Rectal smooth muscle tissue (tissue), 1 donor: Measurements from ENCODE around the gene HSF2BP.

Experiments used
- H3K27ac ChIP-seq: one replicate; pipeline ENCODE4 v1.7.0; 2013; ENCODE audit warnings: low read depth, low read length, inconsistent platforms
- H3K27me3 ChIP-seq: one replicate; pipeline ENCODE4 v1.7.0; 2013; ENCODE audit warnings: low read length; ENCODE audit not compliant: control insufficient read depth, insufficient read depth
- H3K36me3 ChIP-seq: one replicate; pipeline ENCODE4 v1.7.0; 2013; ENCODE audit warnings: low read length; ENCODE audit not compliant: control insufficient read depth, insufficient read depth
- H3K4me1 ChIP-seq: one replicate; pipeline ENCODE4 v1.7.0; 2013; ENCODE audit warnings: low read length; ENCODE audit not compliant: control insufficient read depth, insufficient read depth
- H3K4me3 ChIP-seq: one replicate; pipeline ENCODE4 v1.7.0; 2013; ENCODE audit warnings: low read length
- H3K9ac ChIP-seq: one replicate; pipeline ENCODE4 v1.7.0; 2013; ENCODE audit warnings: low read length

HSF2BP gene

GRCh38 chr21:43643193-43643592 lies 16.1 kb downstream of the HSF2BP start:
- Histone ChIP-seq H3K36me3 (no peaks in the 10 kb centered on the region), H3K4me3 (no peak overlapping the region), H3K4me1 (no peaks in the 10 kb centered on the region), H3K9ac (no peak overlapping the region), H3K27ac (no peak overlapping the region), H3K27me3 (no peaks in the 10 kb centered on the region)

GRCh38 chr21:43640400-43640799 lies 18.9 kb downstream of the HSF2BP start:
- no peak overlapping the region for H3K4me3 ChIP-seq
- no peaks in the 10 kb centered on the region for H3K36me3 ChIP-seq
- H3K27ac ChIP-seq: no peak overlapping the region
- no peak overlapping the region for H3K9ac ChIP-seq
- H3K27me3 ChIP-seq: no peaks in the 10 kb centered on the region
- no peaks in the 10 kb centered on the region for H3K4me1 ChIP-seq

GRCh38 chr21:43639470-43640353 lies 19.6 kb downstream of the HSF2BP start:
- Histone ChIP-seq H3K9ac (no peak overlapping the region), H3K4me1 (no peaks in the 10 kb centered on the region), H3K27me3 (no peaks in the 10 kb centered on the region), H3K36me3 (no peaks in the 10 kb centered on the region), H3K4me3 (no peak overlapping the region), H3K27ac (no peak overlapping the region)

- Histone ChIP-seq H3K27ac (no peak overlapping the region), H3K36me3 (no peaks in the 10 kb centered on the region), H3K9ac (no peak overlapping the region)
Measured at GRCh38 chr21:43637530-43638158, 21.6 kb downstream of the HSF2BP start.

GRCh38 chr21:43635436-43635835 lies 23.9 kb downstream of the HSF2BP start:
- H3K9ac ChIP-seq: no peak overlapping the region
- H3K27me3 ChIP-seq: no peaks in the 10 kb centered on the region
- H3K4me3 ChIP-seq: no peak overlapping the region
- no peaks in the 10 kb centered on the region for H3K36me3 ChIP-seq
- no peak overlapping the region for H3K27ac ChIP-seq
- H3K4me1 ChIP-seq: no peaks in the 10 kb centered on the region

More at GRCh38 chr21:43637530-43638158, 21.6 kb downstream of the HSF2BP start:
- no peaks in the 10 kb centered on the region for H3K4me1 ChIP-seq
- H3K4me3 ChIP-seq: no peak overlapping the region
- no peaks in the 10 kb centered on the region for H3K27me3 ChIP-seq

- H3K4me3 ChIP-seq: no peak overlapping the region
- no peaks in the 10 kb centered on the region for H3K36me3 ChIP-seq
Measured at GRCh38 chr21:43634618-43635017, 24.7 kb downstream of the HSF2BP start.

GRCh38 chr21:43632373-43632905 lies 26.8 kb downstream of the HSF2BP start:
- no peak overlapping the region for H3K27ac ChIP-seq
- no peaks in the 10 kb centered on the region for H3K27me3 ChIP-seq
- no peak overlapping the region for H3K9ac ChIP-seq
- no peaks in the 10 kb centered on the region for H3K36me3 ChIP-seq
- no peak overlapping the region for H3K4me3 ChIP-seq
- no peaks in the 10 kb centered on the region for H3K4me1 ChIP-seq

More at GRCh38 chr21:43634618-43635017, 24.7 kb downstream of the HSF2BP start:
- no peak overlapping the region for H3K9ac ChIP-seq
- no peak overlapping the region for H3K27ac ChIP-seq
- no peaks in the 10 kb centered on the region for H3K4me1 ChIP-seq
- no peaks in the 10 kb centered on the region for H3K27me3 ChIP-seq

- no peaks in the 10 kb centered on the region for H3K4me1 ChIP-seq
- H3K27ac ChIP-seq: no peak overlapping the region
- H3K9ac ChIP-seq: no peak overlapping the region
- no peaks in the 10 kb centered on the region for H3K27me3 ChIP-seq
- no peak overlapping the region for H3K4me3 ChIP-seq
- no peaks in the 10 kb centered on the region for H3K36me3 ChIP-seq
Measured at GRCh38 chr21:43631411-43632107, 27.7 kb downstream of the HSF2BP start.

- no peaks in the 10 kb centered on the region for H3K36me3 ChIP-seq
- no peak overlapping the region for H3K4me3 ChIP-seq
- no peak overlapping the region for H3K9ac ChIP-seq
- H3K4me1 ChIP-seq: no peaks in the 10 kb centered on the region
- H3K27ac ChIP-seq: no peak overlapping the region
- H3K27me3 ChIP-seq: no peaks in the 10 kb centered on the region
Measured at GRCh38 chr21:43627527-43627926, 31.8 kb downstream of the HSF2BP start.

GRCh38 chr21:43626390-43626789 lies 32.9 kb downstream of the HSF2BP start:
- H3K27ac ChIP-seq: no peak overlapping the region
- no peak overlapping the region for H3K9ac ChIP-seq
- no peaks in the 10 kb centered on the region for H3K36me3 ChIP-seq
- no peaks in the 10 kb centered on the region for H3K27me3 ChIP-seq
- H3K4me1 ChIP-seq: no peaks in the 10 kb centered on the region
- no peak overlapping the region for H3K4me3 ChIP-seq

GRCh38 chr21:43624339-43624738 lies 34.9 kb downstream of the HSF2BP start:
- no peaks in the 10 kb centered on the region for H3K36me3 ChIP-seq
- no peak overlapping the region for H3K27ac ChIP-seq
- H3K9ac ChIP-seq: no peak overlapping the region
- no peaks in the 10 kb centered on the region for H3K4me1 ChIP-seq
- no peak overlapping the region for H3K4me3 ChIP-seq
- H3K27me3 ChIP-seq: no peaks in the 10 kb centered on the region

- H3K4me1 ChIP-seq: no peaks in the 10 kb centered on the region
- H3K9ac ChIP-seq: no peak overlapping the region
- H3K36me3 ChIP-seq: no peaks in the 10 kb centered on the region
- no peaks in the 10 kb centered on the region for H3K27me3 ChIP-seq
- H3K27ac ChIP-seq: no peak overlapping the region
- no peak overlapping the region for H3K4me3 ChIP-seq
Measured at GRCh38 chr21:43623588-43623987, 35.7 kb downstream of the HSF2BP start.
